ENCODE data around the gene FCHO1.

GRCh38 chr19:17753976-17754375 is 2.7 kb downstream of the FCHO1 start:
- TF ChIP-seq CTCF (conservative IDR thresholded peaks at IDR 0.05; ENCODE audit: low read depth in 2 of 2) = no peak
- TF ChIP-seq EZH2phosphoT487 (IDR thresholded peaks at IDR 0.05; ENCODE audit: unreplicated experiment) = no peak
- TF ChIP-seq EZH2 (IDR thresholded peaks at IDR 0.05; ENCODE audit: low read depth, unreplicated experiment) = no peak
- no peak for TF ChIP-seq ETS1 (IDR thresholded peaks at IDR 0.05)
- no peak for TF ChIP-seq REST (IDR thresholded peaks at IDR 0.05; ENCODE audit: unreplicated experiment)
- TF ChIP-seq POLR2AphosphoS5 (IDR thresholded peaks at IDR 0.05; ENCODE audit: low read depth) = no peak
- no peak for TF ChIP-seq CREB1 (CRISPR knock-in tag; IDR thresholded peaks at IDR 0.05; ENCODE audit: low read depth)
- no peak for TF ChIP-seq STAT1 (IDR thresholded peaks at IDR 0.05; ENCODE audit: unreplicated experiment)
- no peak for TF ChIP-seq JUNB (IDR thresholded peaks at IDR 0.05; ENCODE audit: unreplicated experiment)
- no peak for TF ChIP-seq ZNF114 (CRISPR knock-in tag; IDR thresholded peaks at IDR 0.05)

All from GM23338 (cell line).